Stimulated activated CD4-positive, alpha-beta T cell treated with anti-CD3 and anti-CD28 coated beads, Interleukin-2, amount 100 ng/mL, for 24 hours (primary cell): ENCODE measurements around the gene F8.
A peak's percentile ranks its signal among the peaks of the same experiment; 100 is the strongest.

Experiments used
- DNase-seq, 2 donors: peaks; one replicate each; pipeline ENCODE4 v3.0.0-alpha.2; 2020

F8 gene

GRCh38 chrX:154809939-154810665 is 212.4 kb downstream of the F8 start:
- no peak for DNase-seq

DNA sequence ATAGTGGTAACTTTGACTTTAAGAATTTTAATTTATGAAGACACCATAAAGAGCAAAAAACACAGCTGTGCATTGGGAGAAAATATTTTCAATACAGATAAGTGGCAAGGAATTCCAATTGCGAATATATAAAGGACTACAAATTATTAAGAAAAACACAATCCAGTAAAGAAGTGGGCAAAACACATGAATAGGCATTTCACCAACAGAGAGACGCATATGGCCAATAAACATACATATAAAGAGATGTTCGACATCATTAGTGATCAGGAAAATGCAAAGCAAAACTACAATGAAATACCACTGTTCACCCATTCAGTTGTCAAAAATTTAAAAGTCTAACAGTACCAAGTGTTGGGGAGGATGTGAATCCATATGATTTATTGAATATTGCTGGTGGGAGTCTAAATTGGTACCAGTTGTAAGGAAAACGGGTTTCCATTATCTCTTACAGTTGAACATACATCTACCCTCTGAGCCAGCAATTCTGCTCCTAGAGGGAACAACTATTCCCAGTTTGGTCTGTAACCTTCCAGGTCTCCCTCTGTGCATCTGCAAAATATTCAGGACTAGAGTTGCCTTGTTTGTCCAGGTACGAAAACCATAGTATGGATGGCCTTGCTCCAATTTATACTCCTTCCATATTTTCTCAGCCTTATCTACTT is 215.6 kb downstream of the F8 start:
- DNase-seq: no peak

- no peak for DNase-seq
Observed at GRCh38 chrX:154805696-154806091, 216.8 kb downstream of the F8 start.

- DNase-seq: peak; percentile 71 to 80
Observed at GRCh38 chrX:154804957-154805695, 217.4 kb downstream of the F8 start, which contains the start of gene MPP1. TSS of gene MPP1 (minus strand) at chrX:154805485. CDS start at chrX:154805373, 112 bp downstream.

DNA sequence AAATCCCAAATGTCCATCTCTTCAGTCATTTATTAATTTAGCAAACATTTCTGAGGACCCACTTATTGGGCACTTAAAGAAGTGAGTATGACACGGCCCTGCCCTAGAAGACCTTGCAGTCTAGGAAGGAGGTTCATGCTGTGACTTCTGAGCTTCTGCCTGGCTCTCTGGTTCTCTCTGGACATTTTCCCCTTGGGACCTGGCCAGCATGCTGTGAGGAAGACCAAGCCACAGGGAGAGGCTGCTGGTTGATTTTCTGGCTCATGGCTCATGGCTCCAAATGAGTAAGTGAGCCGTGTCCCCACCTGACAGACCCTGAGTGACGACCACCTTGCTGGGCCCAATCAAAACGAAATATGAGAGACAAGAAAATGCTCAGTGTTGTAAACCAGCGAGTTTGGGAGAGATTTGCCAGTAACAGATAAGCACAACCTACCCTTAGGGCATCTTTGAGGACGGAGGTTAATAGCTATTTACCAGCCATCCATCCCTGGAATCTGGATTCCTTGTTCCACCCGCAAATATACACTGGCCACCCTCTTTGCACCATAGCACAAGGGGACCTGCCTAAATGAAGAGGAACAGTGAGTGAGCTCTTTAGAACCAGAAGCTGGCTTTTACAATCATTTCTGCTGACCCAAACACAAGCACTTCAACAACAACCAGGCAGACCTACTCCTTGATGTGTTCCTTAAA is 218.1 kb downstream of the F8 start:
- DNase-seq: no peak

DNA sequence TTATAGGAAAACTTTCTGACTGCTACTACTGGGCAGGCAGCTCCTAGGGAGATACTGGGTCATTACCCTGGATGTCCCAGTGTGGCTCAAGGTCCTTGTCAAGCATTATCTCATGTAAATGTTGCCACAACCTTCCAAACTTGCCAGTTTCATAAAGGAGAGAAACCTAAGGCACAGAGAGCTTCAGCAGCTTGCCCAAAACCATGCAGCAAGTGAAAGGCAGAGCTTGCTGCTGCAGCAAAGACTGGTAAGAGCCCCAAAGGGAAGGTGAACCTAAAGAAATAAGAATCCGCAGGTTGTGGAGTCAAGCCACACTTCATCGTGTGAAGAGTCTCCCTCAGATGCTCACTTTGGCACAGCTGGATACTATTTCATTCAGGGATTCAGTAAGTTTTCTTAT is 219.6 kb downstream of the F8 start:
- DNase-seq: no peak

DNA sequence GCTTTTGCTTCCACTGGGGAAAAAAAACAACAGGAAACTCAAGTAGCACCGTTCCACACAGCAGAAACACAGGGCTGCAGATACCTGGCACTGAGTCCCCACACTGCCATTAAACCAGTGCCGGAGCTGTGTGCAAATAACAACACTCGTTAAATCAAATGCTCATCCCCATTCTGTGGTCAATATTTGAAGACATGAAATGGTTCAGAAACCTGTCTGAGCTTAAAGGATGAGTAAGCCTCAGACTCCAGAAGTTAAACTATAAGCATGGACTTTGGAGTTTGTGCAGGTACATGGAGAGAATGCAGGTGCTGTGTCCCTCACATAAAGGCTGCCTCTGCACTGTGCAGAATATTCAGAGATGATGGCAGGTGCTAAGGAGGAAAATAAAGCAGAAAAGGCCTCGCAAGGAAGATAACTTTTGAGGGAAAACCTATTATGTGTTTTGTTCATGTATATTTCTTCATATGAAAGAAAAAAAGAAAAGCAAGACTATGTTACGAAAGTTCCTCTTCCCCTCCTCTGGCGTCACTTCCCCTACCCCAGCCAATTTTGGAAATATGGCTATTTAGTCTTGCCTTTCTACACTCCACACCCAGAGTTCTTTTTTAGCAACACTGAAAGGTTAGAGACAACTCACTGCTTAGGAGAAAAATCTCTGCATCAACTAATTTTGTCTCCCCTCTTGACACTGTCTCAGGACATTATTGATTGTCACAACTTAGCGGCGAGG is 221.9 kb downstream of the F8 start:
- no peak for DNase-seq

DNA sequence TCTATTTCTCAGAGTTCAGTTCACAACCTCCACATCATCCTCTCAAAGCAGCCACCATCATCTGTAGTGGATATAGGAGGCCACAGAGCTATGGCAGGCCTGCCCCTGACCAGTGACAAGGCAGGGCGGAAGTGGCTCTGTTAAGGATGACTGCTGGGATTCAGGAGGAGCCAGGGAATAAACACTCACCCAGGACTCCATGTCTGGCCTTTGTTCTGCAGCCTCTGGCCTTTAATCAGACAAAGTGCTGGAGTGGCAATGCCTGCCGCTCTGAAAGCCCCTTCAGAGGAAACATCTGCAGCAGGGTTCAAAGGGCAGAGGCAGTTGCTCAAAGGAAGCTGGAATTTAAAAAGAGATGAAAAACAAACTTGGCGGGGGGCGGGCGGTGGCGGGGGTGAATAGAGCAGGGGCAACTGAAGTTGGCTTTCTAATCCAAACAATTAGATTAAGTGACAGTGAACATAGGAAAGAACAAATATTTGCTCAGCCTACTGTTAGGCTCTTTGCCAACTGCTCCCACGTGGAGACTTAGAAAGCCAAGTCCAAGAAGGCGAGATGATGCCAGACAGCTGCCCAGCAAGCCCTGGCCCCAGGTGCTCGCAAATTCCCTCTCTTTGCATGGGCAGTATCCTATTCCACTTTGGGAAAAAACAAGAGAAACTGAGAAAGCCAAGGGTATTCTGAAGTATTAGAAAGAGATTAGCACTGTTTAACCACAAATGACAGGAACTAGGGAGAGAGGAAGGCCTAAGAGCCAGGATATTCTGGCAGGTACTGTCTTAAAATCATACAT is 222.8 kb downstream of the F8 start:
- no peak for DNase-seq

- DNase-seq: no peak
Observed at GRCh38 chrX:154797006-154797405, 225.5 kb downstream of the F8 start.

DNA sequence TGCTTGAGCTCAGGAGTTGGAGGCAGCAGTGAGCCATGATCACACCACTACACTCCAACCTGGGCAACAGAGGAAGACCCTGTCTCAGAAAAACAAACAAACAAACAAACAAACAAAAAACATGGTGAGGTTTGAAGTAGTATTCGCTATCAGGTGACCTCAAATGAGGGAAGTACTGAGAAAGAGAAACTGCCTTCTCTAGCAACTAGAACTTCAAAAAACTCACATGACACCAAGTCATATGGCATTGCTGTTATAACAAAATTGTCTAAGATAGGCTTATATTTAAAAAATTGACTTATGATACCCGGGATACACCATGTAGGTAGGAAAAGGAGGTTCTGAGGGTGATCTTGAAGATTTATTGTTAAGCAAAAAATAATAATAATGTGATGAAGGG is 227.5 kb downstream of the F8 start:
- no peak for DNase-seq

GRCh38 chrX:154793084-154793795 is 229.3 kb downstream of the F8 start:
- DNase-seq: no peak

DNA sequence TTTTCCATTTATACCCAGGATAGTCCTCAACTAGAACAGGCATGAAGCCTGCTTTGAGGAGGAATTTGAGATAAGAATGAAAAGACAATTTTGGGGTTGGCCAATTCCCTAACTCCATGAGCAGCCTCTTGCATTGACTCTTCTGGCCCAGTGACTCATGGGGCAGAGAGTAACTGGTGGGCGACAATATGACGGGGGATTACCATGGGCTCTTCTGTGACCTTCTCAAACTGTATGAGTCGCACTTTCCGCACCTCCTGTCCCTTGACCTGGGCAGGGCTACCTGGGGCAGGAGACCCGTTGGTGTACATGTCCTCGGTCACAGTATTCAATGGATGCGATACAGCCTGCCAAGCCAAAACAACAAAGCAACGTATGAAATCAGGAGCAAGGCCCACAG is 230.6 kb downstream of the F8 start:
- DNase-seq: no peak

DNA sequence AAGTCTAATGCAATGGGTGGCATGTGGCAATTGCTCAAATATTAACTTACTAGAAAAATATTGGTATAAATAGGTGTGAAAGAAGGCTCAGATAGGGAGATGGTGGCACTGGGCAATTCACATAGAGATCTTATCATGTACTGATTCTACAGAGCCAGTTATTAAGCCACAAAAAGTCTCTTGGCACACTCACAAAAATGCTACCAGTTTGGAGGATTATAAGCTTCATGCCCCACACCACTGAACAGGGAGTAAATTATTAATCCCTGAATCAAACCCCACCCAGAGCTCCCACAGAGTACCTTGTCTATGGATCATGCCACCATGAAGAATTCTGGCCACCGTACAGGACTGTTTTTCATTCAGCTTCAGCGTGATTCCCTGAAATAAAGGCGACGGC is 231.1 kb downstream of the F8 start:
- no peak for DNase-seq
